Measurements from ENCODE around the gene CLTRN.
"Not testable (repeated sequence)": the region's sequence is repeated elsewhere in the genome, so short reads cannot be mapped to it uniquely, and the experiment has no call there.

The CLTRN gene

GRCh38 chrX:15674841-15675489, 10.4 kb upstream of the CLTRN start:
- Mint-ChIP-seq H3K36me3 (ENCODE audit: low read depth) (peaks cover 15% of the 10 kb centered on the region), H3K4me1 (ENCODE audit: low read depth) (peaks cover 29% of the 10 kb centered on the region), H3K9me3 (no peaks in the 10 kb centered on the region), H3K27ac (no peak overlapping the region), H3K27me3 (peaks cover 8% of the 10 kb centered on the region), H3K4me3 (no peak overlapping the region)
- DNase-seq = peak; percentile 96

- H3K4me1 Mint-ChIP-seq (ENCODE audit: low read depth) = peaks cover 26% of the 10 kb centered on the region
- no peaks in the 10 kb centered on the region for H3K9me3 Mint-ChIP-seq
- peaks cover 9% of the 10 kb centered on the region for H3K27me3 Mint-ChIP-seq
- no peak overlapping the region for H3K4me3 Mint-ChIP-seq
- no peak overlapping the region for H3K27ac Mint-ChIP-seq
- no peak for DNase-seq
- H3K36me3 Mint-ChIP-seq (ENCODE audit: low read depth) = peaks cover 15% of the 10 kb centered on the region
These were observed 9.9 kb upstream of the CLTRN start for GRCh38 chrX:15674514-15674840.

- Mint-ChIP-seq H3K27ac (no peak overlapping the region), H3K27me3 (peaks cover 14% of the 10 kb centered on the region), H3K9me3 (no peaks in the 10 kb centered on the region), H3K4me3 (no peak overlapping the region), H3K36me3 (ENCODE audit: low read depth) (peaks cover 11% of the 10 kb centered on the region), H3K4me1 (ENCODE audit: low read depth) (peaks cover 26% of the 10 kb centered on the region)
- DNase-seq = no peak
These were observed 9.4 kb upstream of the CLTRN start for GRCh38 chrX:15673970-15674369.

- H3K4me3 Mint-ChIP-seq = no peak overlapping the region
- DNase-seq = no peak
These were observed 8.3 kb upstream of the CLTRN start for GRCh38 chrX:15672881-15673280.

GRCh38 chrX:15663439-15663838, 1.2 kb downstream of the CLTRN start:
- Mint-ChIP-seq H3K36me3 (ENCODE audit: low read depth) (no peaks in the 10 kb centered on the region), H3K27ac (no peak overlapping the region), H3K9me3 (no peaks in the 10 kb centered on the region), H3K27me3 (peaks cover 86% of the 10 kb centered on the region), H3K4me1 (ENCODE audit: low read depth) (no peaks in the 10 kb centered on the region), H3K4me3 (no peak overlapping the region)
- DNase-seq = no peak

More at GRCh38 chrX:15672881-15673280, 8.3 kb upstream of the CLTRN start:
- Mint-ChIP-seq H3K36me3 (ENCODE audit: low read depth) (peaks cover 3% of the 10 kb centered on the region), H3K27me3 (peaks cover 17% of the 10 kb centered on the region), H3K4me1 (ENCODE audit: low read depth) (peaks cover 22% of the 10 kb centered on the region), H3K9me3 (no peaks in the 10 kb centered on the region), H3K27ac (no peak overlapping the region)

- H3K36me3 Mint-ChIP-seq (ENCODE audit: low read depth); H3K4me1 Mint-ChIP-seq (ENCODE audit: low read depth); H3K27ac Mint-ChIP-seq; H3K9me3 Mint-ChIP-seq; H3K4me3 Mint-ChIP-seq; DNase-seq: not testable (repeated sequence)
- H3K27me3 Mint-ChIP-seq = peaks cover 60% of the 10 kb centered on the region
These were observed 9.8 kb downstream of the CLTRN start for GRCh38 chrX:15654804-15655203.

GRCh38 chrX:15653961-15654360, 10.6 kb downstream of the CLTRN start:
- H3K4me3 Mint-ChIP-seq = no peak overlapping the region
- no peaks in the 10 kb centered on the region for H3K36me3 Mint-ChIP-seq (ENCODE audit: low read depth)
- H3K9me3 Mint-ChIP-seq = no peaks in the 10 kb centered on the region
- H3K4me1 Mint-ChIP-seq (ENCODE audit: low read depth) = no peaks in the 10 kb centered on the region
- DNase-seq = no peak
- no peak overlapping the region for H3K27ac Mint-ChIP-seq
- H3K27me3 Mint-ChIP-seq = peaks cover 57% of the 10 kb centered on the region

- H3K36me3 Mint-ChIP-seq (ENCODE audit: low read depth); H3K27ac Mint-ChIP-seq; H3K9me3 Mint-ChIP-seq; DNase-seq; H3K4me3 Mint-ChIP-seq: not testable (repeated sequence)
- Mint-ChIP-seq H3K4me1 (ENCODE audit: low read depth) (peaks cover 14% of the 10 kb centered on the region), H3K27me3 (peaks cover 56% of the 10 kb centered on the region)
These were observed 17.1 kb downstream of the CLTRN start for GRCh38 chrX:15647510-15647909.

GRCh38 chrX:15646543-15646942, 18.1 kb downstream of the CLTRN start:
- Mint-ChIP-seq H3K4me1 (ENCODE audit: low read depth) (peaks cover 14% of the 10 kb centered on the region), H3K36me3 (ENCODE audit: low read depth) (no peaks in the 10 kb centered on the region), H3K27ac (no peak overlapping the region), H3K27me3 (peaks cover 58% of the 10 kb centered on the region), H3K4me3 (no peak overlapping the region), H3K9me3 (no peaks in the 10 kb centered on the region)
- no peak for DNase-seq

- Mint-ChIP-seq H3K4me1 (ENCODE audit: low read depth) (peaks cover 14% of the 10 kb centered on the region), H3K36me3 (ENCODE audit: low read depth) (no peaks in the 10 kb centered on the region), H3K4me3 (no peak overlapping the region), H3K9me3 (no peaks in the 10 kb centered on the region), H3K27me3 (peaks cover 54% of the 10 kb centered on the region), H3K27ac (no peak overlapping the region)
- no peak for DNase-seq
These were observed 18.6 kb downstream of the CLTRN start for GRCh38 chrX:15646031-15646430.

GRCh38 chrX:15645266-15645665, 19.3 kb downstream of the CLTRN start:
- H3K36me3 Mint-ChIP-seq (ENCODE audit: low read depth) = no peaks in the 10 kb centered on the region
- peaks cover 55% of the 10 kb centered on the region for H3K27me3 Mint-ChIP-seq
- H3K27ac Mint-ChIP-seq = no peak overlapping the region
- DNase-seq = no peak
- H3K4me1 Mint-ChIP-seq (ENCODE audit: low read depth) = peaks cover 14% of the 10 kb centered on the region
- no peak overlapping the region for H3K4me3 Mint-ChIP-seq
- H3K9me3 Mint-ChIP-seq = no peaks in the 10 kb centered on the region

GRCh38 chrX:15644560-15644872, 20.1 kb downstream of the CLTRN start:
- Mint-ChIP-seq H3K4me3 (no peak overlapping the region), H3K27me3 (peaks cover 52% of the 10 kb centered on the region), H3K4me1 (ENCODE audit: low read depth) (peaks cover 14% of the 10 kb centered on the region), H3K36me3 (ENCODE audit: low read depth) (no peaks in the 10 kb centered on the region), H3K9me3 (no peaks in the 10 kb centered on the region), H3K27ac (no peak overlapping the region)
- DNase-seq = no peak

- H3K4me1 Mint-ChIP-seq (ENCODE audit: low read depth) = peaks cover 14% of the 10 kb centered on the region
- no peak overlapping the region for H3K4me3 Mint-ChIP-seq
- no peak overlapping the region for H3K27ac Mint-ChIP-seq
These were observed 20.6 kb downstream of the CLTRN start for GRCh38 chrX:15643786-15644559.

GRCh38 chrX:15631637-15632036, 33.0 kb downstream of the CLTRN start:
- DNase-seq = no peak
- H3K9me3 Mint-ChIP-seq = no peaks in the 10 kb centered on the region
- no peaks in the 10 kb centered on the region for H3K4me1 Mint-ChIP-seq (ENCODE audit: low read depth)
- no peak overlapping the region for H3K27ac Mint-ChIP-seq
- peaks cover 56% of the 10 kb centered on the region for H3K27me3 Mint-ChIP-seq
- H3K4me3 Mint-ChIP-seq = no peak overlapping the region
- no peaks in the 10 kb centered on the region for H3K36me3 Mint-ChIP-seq (ENCODE audit: low read depth)

More at GRCh38 chrX:15643786-15644559, 20.6 kb downstream of the CLTRN start:
- Mint-ChIP-seq H3K27me3 (peaks cover 56% of the 10 kb centered on the region), H3K36me3 (ENCODE audit: low read depth) (no peaks in the 10 kb centered on the region), H3K9me3 (no peaks in the 10 kb centered on the region)
- DNase-seq = no peak

GRCh38 chrX:15623054-15623453, 41.6 kb downstream of the CLTRN start:
- H3K27ac Mint-ChIP-seq = no peak overlapping the region
- no peak overlapping the region for H3K4me3 Mint-ChIP-seq
- H3K36me3 Mint-ChIP-seq (ENCODE audit: low read depth) = no peaks in the 10 kb centered on the region
- no peak for DNase-seq
- no peaks in the 10 kb centered on the region for H3K4me1 Mint-ChIP-seq (ENCODE audit: low read depth)
- H3K9me3 Mint-ChIP-seq = no peaks in the 10 kb centered on the region
- H3K27me3 Mint-ChIP-seq = peaks cover 66% of the 10 kb centered on the region
